WTC11 (cell line): ENCODE data around the gene CYB5D1. TPM values are rescaled to one million over a fixed set of nuclear protein-coding genes. Genes with fewer than 3 reads are reported as not detected.

Experiments
- ATAC-seq: fragments of 200-7000 bp; cut with Tn5 transposase; 2 replicates; pipeline ENCODE4 v1.10.0; 2021; ENCODE audit warnings: mild to moderate bottlenecking, moderate library complexity
- CTCF ChIA-PET: fragments of 300-600 bp; sonication (Branson Sonifier 250); formaldehyde crosslinking; loops from one replicate; lab custom pipeline; 2021; ENCODE audit warnings: antibody characterized with exemption; lab: Charles Lee
- POLR2A ChIA-PET: fragments of 350-600 bp; sonication (Branson Sonifier 250); formaldehyde crosslinking; loops from one replicate; lab custom pipeline; 2021; ENCODE audit warnings: antibody characterized with exemption; lab: Charles Lee
- DNase-seq: peaks from one replicate; pipeline ENCODE4 v3.0.0; 2021; ENCODE audit warnings: low spot score
- H3K27ac Mint-ChIP-seq: 2 replicates; pipeline ENCODE4 v1.8.0; 2021; ENCODE audit warnings: mixed read lengths
- H3K27me3 Mint-ChIP-seq: 2 replicates; pipeline ENCODE4 v1.8.0; 2021; ENCODE audit warnings: low read depth, mild to moderate bottlenecking, moderate library complexity, mixed read lengths
- H3K36me3 Mint-ChIP-seq: 2 replicates; pipeline ENCODE4 v1.8.0; 2021; ENCODE audit warnings: mixed read lengths
- H3K4me1 Mint-ChIP-seq: 2 replicates; pipeline ENCODE4 v1.8.0; 2022; ENCODE audit warnings: mixed read lengths
- H3K4me3 Mint-ChIP-seq: 2 replicates; pipeline ENCODE4 v1.8.0; 2021; ENCODE audit warnings: mild to moderate bottlenecking, moderate library complexity, mixed read lengths
- H3K9me3 Mint-ChIP-seq: 2 replicates; pipeline ENCODE4 v1.8.0; 2021; ENCODE audit warnings: mixed read lengths
- RELA ChIP-seq: sonication (generic); formaldehyde crosslinking; IDR thresholded peaks from 2 replicates; pipeline ENCODE4 v1.8.1; 2022; ENCODE audit warnings: missing genetic modification reagents, mild to moderate bottlenecking, borderline replicate concordance
- RORB ChIP-seq: fragments of 250-450 bp; sonication (Bioruptor Pico); IDR thresholded peaks from 2 replicates; pipeline ENCODE4 v1.9.0; 2021; ENCODE audit warnings: mild to moderate bottlenecking
- SOX15 ChIP-seq: fragments of 250-450 bp; sonication (Bioruptor Pico); IDR thresholded peaks from 2 replicates; pipeline ENCODE4 v1.9.0; 2021; ENCODE audit warnings: mild to moderate bottlenecking
- ZNF219 ChIP-seq: sonication (generic); formaldehyde crosslinking; IDR thresholded peaks from 2 replicates; pipeline ENCODE4 v1.8.0; 2023; ENCODE audit warnings: missing genetic modification reagents, mild to moderate bottlenecking, borderline replicate concordance
- total RNA-seq: library from RNA; stranded (reverse); gene quantifications from 3 replicates; pipeline ENCODE4 v1.2.3, GENCODE V29; 2021
- TF ChIP-seq, protein P1 (sequence below): sonication (generic); formaldehyde crosslinking; IDR thresholded peaks from 2 replicates; pipeline ENCODE4 v1.8.0; 2023; ENCODE audit warnings: mild to moderate bottlenecking, missing genetic modification reagents
- TF ChIP-seq, protein P2 (sequence below): sonication (generic); formaldehyde crosslinking; IDR thresholded peaks from 2 replicates; pipeline ENCODE4 v1.8.0; 2022; ENCODE audit warnings: mild to moderate bottlenecking, missing genetic modification reagents
- TF ChIP-seq, protein P3 (sequence below): fragments of 250-450 bp; sonication (Bioruptor Pico); IDR thresholded peaks from 2 replicates; pipeline ENCODE4 v2.1.2; 2022; ENCODE audit warnings: mild to moderate bottlenecking, moderate library complexity
- TF ChIP-seq, protein P4 (sequence below): fragments of 250-450 bp; sonication (Bioruptor Pico); IDR thresholded peaks from 2 replicates; pipeline ENCODE4 v1.9.0; 2021; ENCODE audit warnings: mild to moderate bottlenecking, borderline replicate concordance
- TF ChIP-seq, protein P5 (sequence below): sonication (generic); formaldehyde crosslinking; IDR thresholded peaks from 2 replicates; pipeline ENCODE4 v1.8.1; 2023; ENCODE audit warnings: mild to moderate bottlenecking, missing genetic modification reagents, moderate library complexity

Gene CYB5D1
- total RNA-seq, 1 experiment from 2014 or later, result 15.2 TPM

DNA sequence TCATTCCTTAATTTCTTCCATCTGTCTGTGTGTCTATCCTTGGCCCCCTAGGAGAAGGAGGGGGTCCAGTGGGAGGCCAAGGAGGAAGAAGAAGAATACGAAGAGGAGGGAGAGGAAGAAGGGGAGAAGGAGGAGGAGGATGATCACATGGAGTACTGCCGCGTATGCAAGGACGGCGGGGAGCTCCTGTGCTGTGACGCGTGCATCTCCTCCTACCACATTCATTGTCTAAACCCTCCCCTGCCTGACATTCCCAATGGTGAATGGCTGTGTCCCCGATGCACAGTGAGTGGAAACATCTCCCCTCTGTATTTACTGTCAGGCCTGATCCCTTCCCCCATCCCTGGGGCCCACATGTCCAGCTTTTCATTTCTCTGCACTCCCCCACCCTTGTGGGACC, 37.1 kb downstream of the CYB5D1 start:
- TF ChIP-seq, protein P1, sequence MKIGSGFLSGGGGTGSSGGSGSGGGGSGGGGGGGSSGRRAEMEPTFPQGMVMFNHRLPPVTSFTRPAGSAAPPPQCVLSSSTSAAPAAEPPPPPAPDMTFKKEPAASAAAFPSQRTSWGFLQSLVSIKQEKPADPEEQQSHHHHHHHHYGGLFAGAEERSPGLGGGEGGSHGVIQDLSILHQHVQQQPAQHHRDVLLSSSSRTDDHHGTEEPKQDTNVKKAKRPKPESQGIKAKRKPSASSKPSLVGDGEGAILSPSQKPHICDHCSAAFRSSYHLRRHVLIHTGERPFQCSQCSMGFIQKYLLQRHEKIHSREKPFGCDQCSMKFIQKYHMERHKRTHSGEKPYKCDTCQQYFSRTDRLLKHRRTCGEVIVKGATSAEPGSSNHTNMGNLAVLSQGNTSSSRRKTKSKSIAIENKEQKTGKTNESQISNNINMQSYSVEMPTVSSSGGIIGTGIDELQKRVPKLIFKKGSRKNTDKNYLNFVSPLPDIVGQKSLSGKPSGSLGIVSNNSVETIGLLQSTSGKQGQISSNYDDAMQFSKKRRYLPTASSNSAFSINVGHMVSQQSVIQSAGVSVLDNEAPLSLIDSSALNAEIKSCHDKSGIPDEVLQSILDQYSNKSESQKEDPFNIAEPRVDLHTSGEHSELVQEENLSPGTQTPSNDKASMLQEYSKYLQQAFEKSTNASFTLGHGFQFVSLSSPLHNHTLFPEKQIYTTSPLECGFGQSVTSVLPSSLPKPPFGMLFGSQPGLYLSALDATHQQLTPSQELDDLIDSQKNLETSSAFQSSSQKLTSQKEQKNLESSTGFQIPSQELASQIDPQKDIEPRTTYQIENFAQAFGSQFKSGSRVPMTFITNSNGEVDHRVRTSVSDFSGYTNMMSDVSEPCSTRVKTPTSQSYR, result no peak
- TF ChIP-seq, protein P2, sequence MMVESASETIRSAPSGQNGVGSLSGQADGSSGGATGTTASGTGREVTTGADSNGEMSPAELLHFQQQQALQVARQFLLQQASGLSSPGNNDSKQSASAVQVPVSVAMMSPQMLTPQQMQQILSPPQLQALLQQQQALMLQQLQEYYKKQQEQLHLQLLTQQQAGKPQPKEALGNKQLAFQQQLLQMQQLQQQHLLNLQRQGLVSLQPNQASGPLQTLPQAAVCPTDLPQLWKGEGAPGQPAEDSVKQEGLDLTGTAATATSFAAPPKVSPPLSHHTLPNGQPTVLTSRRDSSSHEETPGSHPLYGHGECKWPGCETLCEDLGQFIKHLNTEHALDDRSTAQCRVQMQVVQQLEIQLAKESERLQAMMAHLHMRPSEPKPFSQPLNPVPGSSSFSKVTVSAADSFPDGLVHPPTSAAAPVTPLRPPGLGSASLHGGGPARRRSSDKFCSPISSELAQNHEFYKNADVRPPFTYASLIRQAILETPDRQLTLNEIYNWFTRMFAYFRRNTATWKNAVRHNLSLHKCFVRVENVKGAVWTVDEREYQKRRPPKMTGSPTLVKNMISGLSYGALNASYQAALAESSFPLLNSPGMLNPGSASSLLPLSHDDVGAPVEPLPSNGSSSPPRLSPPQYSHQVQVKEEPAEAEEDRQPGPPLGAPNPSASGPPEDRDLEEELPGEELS (CRISPR knock-in tag), result no peak
- TF ChIP-seq, all 79 proteins: peak for 0
- POLR2A ChIA-PET, result no interaction called here
- Mint-ChIP-seq H3K27ac (no peak overlapping the region), H3K4me3 (no peak overlapping the region), H3K27me3 (no peaks in the 10 kb centered on the region), H3K9me3 (no peaks in the 10 kb centered on the region), H3K4me1 (no peaks in the 10 kb centered on the region), H3K36me3 (peaks cover 19% of the 10 kb centered on the region; the same call in 1 of the 2 replicates)
- ATAC-seq, result no peak
- CTCF ChIA-PET, result interaction anchor here (0.5 kb wide), 1 partner anchor 33 kb away, joined by 5 read pairs; no protein-coding TSS in a partner anchor
- no peak for DNase-seq

DNA sequence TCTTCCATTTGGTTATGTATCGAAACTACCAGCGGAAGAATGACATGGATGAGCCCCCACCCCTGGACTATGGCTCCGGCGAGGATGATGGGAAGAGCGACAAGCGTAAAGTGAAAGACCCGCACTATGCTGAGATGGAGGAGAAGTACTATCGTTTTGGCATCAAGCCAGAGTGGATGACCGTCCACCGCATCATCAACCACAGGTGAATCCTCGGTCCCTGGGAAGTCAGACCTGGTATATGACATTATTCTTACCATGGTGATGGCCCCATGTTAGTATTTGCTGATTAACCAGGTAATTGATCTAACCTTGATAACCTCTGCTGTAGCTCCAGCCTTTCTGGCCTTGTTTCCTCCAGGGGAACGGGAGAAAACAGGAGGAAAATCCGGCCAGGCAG, 39.3 kb downstream of the CYB5D1 start:
- TF ChIP-seq, protein P3, sequence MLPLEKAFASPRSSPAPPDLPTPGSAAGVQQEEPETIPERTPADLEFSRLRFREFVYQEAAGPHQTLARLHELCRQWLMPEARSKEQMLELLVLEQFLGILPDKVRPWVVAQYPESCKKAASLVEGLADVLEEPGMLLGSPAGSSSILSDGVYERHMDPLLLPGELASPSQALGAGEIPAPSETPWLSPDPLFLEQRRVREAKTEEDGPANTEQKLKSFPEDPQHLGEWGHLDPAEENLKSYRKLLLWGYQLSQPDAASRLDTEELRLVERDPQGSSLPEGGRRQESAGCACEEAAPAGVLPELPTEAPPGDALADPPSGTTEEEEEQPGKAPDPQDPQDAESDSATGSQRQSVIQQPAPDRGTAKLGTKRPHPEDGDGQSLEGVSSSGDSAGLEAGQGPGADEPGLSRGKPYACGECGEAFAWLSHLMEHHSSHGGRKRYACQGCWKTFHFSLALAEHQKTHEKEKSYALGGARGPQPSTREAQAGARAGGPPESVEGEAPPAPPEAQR (CRISPR knock-in tag), result no peak
- TF ChIP-seq, protein P4, sequence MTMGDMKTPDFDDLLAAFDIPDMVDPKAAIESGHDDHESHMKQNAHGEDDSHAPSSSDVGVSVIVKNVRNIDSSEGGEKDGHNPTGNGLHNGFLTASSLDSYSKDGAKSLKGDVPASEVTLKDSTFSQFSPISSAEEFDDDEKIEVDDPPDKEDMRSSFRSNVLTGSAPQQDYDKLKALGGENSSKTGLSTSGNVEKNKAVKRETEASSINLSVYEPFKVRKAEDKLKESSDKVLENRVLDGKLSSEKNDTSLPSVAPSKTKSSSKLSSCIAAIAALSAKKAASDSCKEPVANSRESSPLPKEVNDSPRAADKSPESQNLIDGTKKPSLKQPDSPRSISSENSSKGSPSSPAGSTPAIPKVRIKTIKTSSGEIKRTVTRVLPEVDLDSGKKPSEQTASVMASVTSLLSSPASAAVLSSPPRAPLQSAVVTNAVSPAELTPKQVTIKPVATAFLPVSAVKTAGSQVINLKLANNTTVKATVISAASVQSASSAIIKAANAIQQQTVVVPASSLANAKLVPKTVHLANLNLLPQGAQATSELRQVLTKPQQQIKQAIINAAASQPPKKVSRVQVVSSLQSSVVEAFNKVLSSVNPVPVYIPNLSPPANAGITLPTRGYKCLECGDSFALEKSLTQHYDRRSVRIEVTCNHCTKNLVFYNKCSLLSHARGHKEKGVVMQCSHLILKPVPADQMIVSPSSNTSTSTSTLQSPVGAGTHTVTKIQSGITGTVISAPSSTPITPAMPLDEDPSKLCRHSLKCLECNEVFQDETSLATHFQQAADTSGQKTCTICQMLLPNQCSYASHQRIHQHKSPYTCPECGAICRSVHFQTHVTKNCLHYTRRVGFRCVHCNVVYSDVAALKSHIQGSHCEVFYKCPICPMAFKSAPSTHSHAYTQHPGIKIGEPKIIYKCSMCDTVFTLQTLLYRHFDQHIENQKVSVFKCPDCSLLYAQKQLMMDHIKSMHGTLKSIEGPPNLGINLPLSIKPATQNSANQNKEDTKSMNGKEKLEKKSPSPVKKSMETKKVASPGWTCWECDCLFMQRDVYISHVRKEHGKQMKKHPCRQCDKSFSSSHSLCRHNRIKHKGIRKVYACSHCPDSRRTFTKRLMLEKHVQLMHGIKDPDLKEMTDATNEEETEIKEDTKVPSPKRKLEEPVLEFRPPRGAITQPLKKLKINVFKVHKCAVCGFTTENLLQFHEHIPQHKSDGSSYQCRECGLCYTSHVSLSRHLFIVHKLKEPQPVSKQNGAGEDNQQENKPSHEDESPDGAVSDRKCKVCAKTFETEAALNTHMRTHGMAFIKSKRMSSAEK, result no peak
- no peak for TF ChIP-seq RORB (CRISPR knock-in tag)
- TF ChIP-seq SOX15, result no peak
- TF ChIP-seq ZNF219 (CRISPR knock-in tag), result no peak
- TF ChIP-seq, all 79 proteins: peak for 0
- Mint-ChIP-seq H3K36me3 (peaks cover 25% of the 10 kb centered on the region; the same call in 1 of the 2 replicates), H3K4me3 (no peak overlapping the region), H3K4me1 (no peaks in the 10 kb centered on the region), H3K9me3 (no peaks in the 10 kb centered on the region), H3K27me3 (no peaks in the 10 kb centered on the region), H3K27ac (no peak overlapping the region)
- CTCF ChIA-PET, result no interaction called here
- DNase-seq (no peak), ATAC-seq (no peak)
- POLR2A ChIA-PET, result no interaction called here

DNA sequence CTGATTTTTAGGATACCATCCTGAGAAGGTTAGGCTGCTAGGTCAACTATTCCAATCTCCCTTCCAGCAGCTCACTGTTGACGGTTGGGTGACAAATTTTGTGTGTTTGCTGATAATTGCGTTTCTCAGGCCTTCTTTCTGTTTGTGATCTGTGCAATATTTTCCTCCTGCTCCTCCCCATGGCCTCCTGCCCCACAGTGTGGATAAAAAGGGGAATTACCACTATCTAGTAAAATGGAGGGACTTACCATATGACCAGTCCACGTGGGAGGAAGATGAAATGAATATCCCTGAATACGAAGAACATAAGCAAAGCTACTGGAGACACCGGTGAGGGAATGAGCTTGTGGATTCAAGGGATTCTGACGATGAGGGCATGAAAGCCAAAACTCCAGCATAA, 40.0 kb downstream of the CYB5D1 start:
- H3K36me3 Mint-ChIP-seq, result peaks cover 27% of the 10 kb centered on the region; the same call in 1 of the 2 replicates
- H3K4me1 Mint-ChIP-seq, result no peaks in the 10 kb centered on the region
- TF ChIP-seq RELA, result no peak
- TF ChIP-seq, protein P5, sequence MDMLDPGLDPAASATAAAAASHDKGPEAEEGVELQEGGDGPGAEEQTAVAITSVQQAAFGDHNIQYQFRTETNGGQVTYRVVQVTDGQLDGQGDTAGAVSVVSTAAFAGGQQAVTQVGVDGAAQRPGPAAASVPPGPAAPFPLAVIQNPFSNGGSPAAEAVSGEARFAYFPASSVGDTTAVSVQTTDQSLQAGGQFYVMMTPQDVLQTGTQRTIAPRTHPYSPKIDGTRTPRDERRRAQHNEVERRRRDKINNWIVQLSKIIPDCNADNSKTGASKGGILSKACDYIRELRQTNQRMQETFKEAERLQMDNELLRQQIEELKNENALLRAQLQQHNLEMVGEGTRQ (CRISPR knock-in tag), result no peak
- H3K4me3 Mint-ChIP-seq, result no peak overlapping the region
- ChIA-PET CTCF (interaction anchor here (1.1 kb wide), 1 partner anchor 196 kb away, joined by 3 read pairs; no protein-coding TSS in a partner anchor), POLR2A (no interaction called here)
- H3K27me3 Mint-ChIP-seq, result no peaks in the 10 kb centered on the region
- DNase-seq (no peak), ATAC-seq (no peak)
- H3K27ac Mint-ChIP-seq, result no peak overlapping the region
- H3K9me3 Mint-ChIP-seq, result no peaks in the 10 kb centered on the region
